Testis (tissue), 3 donors: ENCODE results near the gene DHCR24. TPM values are rescaled to one million over a fixed set of nuclear protein-coding genes. Genes with fewer than 3 reads are reported as not detected.

Experiments
- DNase-seq: peaks from one replicate; pipeline ENCODE4 v3.0.0-alpha.2; 2019
- H3K27ac ChIP-seq, 2 donors: fragments of 200-600 bp; sonication (generic); one replicate each; pipeline ENCODE4 v1.5.1; 2019
- H3K27me3 ChIP-seq: fragments of 200-600 bp; sonication (generic); one replicate; pipeline ENCODE4 v1.5.1; 2019
- H3K36me3 ChIP-seq: fragments of 200-600 bp; sonication (generic); one replicate; pipeline ENCODE4 v1.5.1; 2017; ENCODE audit warnings: low read depth; ENCODE audit errors: missing control alignments
- H3K4me1 ChIP-seq: fragments of 200-600 bp; sonication (generic); one replicate; pipeline ENCODE4 v1.5.1; 2019
- H3K4me3 ChIP-seq, 2 donors: fragments of 200-600 bp; sonication (generic); one replicate each; pipeline ENCODE4 v1.5.1; 2017 to 2019
- H3K9me3 ChIP-seq: fragments of 200-600 bp; sonication (generic); one replicate; pipeline ENCODE4 v1.5.1; 2017
- POLR2A ChIP-seq: fragments of 450-650 bp; IDR thresholded peaks from one replicate; pipeline ENCODE4 v1.6.1; 2017; ENCODE audit warnings: antibody characterized with exemption, mild to moderate bottlenecking, moderate library complexity
- WGBS, 2 donors: methylation state at CpG; one replicate each; pipeline ENCODE4 v1.1.5; 2018; 5-methylcytosine and 5-hydroxymethylcytosine counted together
- intact Hi-C: fragments of 100-400 bp; cut with DNase I; formaldehyde crosslinking; loops from one replicate; pipeline ENCODE4 v1.15.1; 2023; ENCODE audit warnings: low total_unique reads
- polyA plus RNA-seq: library from polyadenylated mRNA; stranded (reverse); fragments of 350-450 nt; fragmentation: Illumina TruSeq; extraction: RNeasy Lipid Tissue Mini Kit (QIAGEN cat#74804); gene quantifications from one replicate; pipeline ENCODE4 v1.2.3, GENCODE V29; 2014; ENCODE audit warnings: low read depth, low replicate concordance; ENCODE audit not compliant: insufficient read depth
- total RNA-seq, 2 donors: library from RNA; depleted of rRNA; stranded (reverse); fragments of >200 nt; gene quantifications; one replicate each; pipeline ENCODE4 v1.2.3, GENCODE V29; 2016
- TF ChIP-seq, protein P1 (sequence below), 3 experiments: fragments of 450-650 bp in 2 of 3; fragments of 200-600 bp in 1 of 3; sonication (generic) in 1 of 3; IDR thresholded peaks; one replicate each; pipeline ENCODE4 v1.5.1; 2016 to 2019; ENCODE audit warnings: antibody characterized with exemption in 3 of 3, mild to moderate bottlenecking in 2 of 3, moderate library complexity in 1 of 3

Gene DHCR24
- total and polyA plus RNA-seq, 3 donors from 2014 or later, result 48.5 to 127 (median 75.7) TPM

DNA sequence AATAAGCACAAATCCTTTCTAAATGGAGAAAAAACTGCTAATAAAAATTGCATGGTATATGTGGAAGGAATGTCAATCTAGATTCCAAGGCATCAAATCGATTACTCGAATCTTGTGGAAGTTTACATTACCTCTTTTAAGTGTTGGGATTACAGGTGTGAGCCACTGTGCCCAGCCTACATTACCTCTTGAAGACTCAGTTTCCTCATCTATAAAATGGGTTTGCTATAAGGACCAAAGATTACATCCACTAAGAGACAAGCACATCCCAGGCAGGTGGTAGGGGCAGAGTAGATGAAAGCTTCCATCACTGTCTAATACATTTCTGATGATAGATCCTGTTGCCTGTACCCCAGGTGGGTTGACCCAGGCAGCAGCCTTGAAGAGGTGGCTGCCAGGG, 16.1 kb downstream of the DHCR24 start:
- Histone ChIP-seq H3K27ac (no peak overlapping the region), H3K4me3 (no peak overlapping the region), H3K4me1 (no peaks in the 10 kb centered on the region), H3K27me3 (no peaks in the 10 kb centered on the region), H3K36me3 (no peaks in the 10 kb centered on the region), H3K9me3 (no peaks in the 10 kb centered on the region)
- TF ChIP-seq, protein P1, sequence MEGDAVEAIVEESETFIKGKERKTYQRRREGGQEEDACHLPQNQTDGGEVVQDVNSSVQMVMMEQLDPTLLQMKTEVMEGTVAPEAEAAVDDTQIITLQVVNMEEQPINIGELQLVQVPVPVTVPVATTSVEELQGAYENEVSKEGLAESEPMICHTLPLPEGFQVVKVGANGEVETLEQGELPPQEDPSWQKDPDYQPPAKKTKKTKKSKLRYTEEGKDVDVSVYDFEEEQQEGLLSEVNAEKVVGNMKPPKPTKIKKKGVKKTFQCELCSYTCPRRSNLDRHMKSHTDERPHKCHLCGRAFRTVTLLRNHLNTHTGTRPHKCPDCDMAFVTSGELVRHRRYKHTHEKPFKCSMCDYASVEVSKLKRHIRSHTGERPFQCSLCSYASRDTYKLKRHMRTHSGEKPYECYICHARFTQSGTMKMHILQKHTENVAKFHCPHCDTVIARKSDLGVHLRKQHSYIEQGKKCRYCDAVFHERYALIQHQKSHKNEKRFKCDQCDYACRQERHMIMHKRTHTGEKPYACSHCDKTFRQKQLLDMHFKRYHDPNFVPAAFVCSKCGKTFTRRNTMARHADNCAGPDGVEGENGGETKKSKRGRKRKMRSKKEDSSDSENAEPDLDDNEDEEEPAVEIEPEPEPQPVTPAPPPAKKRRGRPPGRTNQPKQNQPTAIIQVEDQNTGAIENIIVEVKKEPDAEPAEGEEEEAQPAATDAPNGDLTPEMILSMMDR (IDR thresholded peaks at IDR 0.05), result no peak
- no peak for TF ChIP-seq POLR2A
- no peak for DNase-seq
- WGBS, 2 donors, result 89 to 95% methylated on average over 2 of the region's 2 CpGs
- intact Hi-C loops, result no loop called here

DNA sequence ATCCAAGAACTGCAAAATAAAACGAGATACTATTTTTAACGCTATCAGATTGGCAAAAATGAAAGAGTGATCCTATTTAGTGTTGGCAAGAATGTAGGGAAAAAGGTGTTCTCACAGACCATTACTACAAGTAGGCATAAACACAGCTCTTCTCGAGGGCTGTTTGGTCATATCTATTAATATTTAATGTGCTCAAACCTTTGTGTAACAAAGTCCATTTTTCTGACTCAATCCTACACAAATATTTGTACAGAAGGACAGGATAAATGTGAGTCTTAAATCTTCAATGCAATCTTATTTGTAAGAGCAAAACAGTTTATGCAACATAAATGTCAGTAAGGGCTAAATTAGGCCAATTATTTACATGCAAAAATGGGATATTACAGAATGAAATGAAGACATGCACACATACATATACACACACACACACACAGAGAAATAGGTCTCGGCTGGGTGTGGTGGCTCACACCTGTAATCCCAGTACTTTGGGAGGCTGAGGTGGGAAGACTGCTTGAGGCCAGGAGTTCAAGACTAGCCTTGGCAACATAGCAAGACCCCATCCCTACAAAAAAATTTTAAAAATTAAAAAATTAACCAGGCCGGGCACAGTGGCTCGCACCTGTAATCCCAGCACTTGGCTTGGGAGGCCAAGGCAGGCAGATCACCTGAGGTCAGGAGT, 17.7 kb downstream of the DHCR24 start:
- no peaks in the 10 kb centered on the region for H3K36me3 ChIP-seq

DNA sequence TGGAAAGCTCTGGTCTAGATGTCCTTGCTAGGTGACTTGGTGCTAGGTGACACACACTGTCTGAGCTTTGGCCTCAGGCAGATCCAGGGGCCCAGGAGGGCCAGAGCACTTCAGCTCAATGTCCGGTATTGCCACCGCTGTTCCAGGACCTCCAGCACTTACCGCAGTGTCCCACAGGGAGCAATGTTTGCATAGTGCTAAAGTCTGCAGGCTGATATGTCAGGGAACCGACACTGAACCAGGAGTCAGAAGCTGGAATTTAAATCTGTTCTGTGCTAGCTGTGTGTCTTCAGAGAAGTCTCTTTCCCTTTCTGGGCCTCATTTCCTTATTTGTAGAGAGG, 19.3 kb downstream of the DHCR24 start:
- no peak for TF ChIP-seq POLR2A
- TF ChIP-seq, protein P1 (IDR thresholded peaks at IDR 0.05), result no peak
- Histone ChIP-seq H3K4me1 (no peaks in the 10 kb centered on the region), H3K36me3 (no peaks in the 10 kb centered on the region), H3K27me3 (no peaks in the 10 kb centered on the region), H3K9me3 (no peaks in the 10 kb centered on the region), H3K27ac (no peak overlapping the region), H3K4me3 (no peak overlapping the region)
- intact Hi-C loops, result no loop called here
- 67 to 96% methylated on average over 4 of the region's 4 CpGs for WGBS, 2 donors
- no peak for DNase-seq

More for the DNA sequence above, 17.7 kb downstream of the DHCR24 start:
- TF ChIP-seq, protein P1 (IDR thresholded peaks at IDR 0.05), result no peak
- no peak for TF ChIP-seq POLR2A
- Histone ChIP-seq H3K4me1 (no peaks in the 10 kb centered on the region), H3K9me3 (no peaks in the 10 kb centered on the region), H3K27ac (no peak overlapping the region), H3K4me3 (no peak overlapping the region), H3K27me3 (no peaks in the 10 kb centered on the region)
- WGBS, 2 donors, result 88% methylated on average over 6 of the region's 6 CpGs
- intact Hi-C loops, result no loop called here
- DNase-seq, result no peak

DNA sequence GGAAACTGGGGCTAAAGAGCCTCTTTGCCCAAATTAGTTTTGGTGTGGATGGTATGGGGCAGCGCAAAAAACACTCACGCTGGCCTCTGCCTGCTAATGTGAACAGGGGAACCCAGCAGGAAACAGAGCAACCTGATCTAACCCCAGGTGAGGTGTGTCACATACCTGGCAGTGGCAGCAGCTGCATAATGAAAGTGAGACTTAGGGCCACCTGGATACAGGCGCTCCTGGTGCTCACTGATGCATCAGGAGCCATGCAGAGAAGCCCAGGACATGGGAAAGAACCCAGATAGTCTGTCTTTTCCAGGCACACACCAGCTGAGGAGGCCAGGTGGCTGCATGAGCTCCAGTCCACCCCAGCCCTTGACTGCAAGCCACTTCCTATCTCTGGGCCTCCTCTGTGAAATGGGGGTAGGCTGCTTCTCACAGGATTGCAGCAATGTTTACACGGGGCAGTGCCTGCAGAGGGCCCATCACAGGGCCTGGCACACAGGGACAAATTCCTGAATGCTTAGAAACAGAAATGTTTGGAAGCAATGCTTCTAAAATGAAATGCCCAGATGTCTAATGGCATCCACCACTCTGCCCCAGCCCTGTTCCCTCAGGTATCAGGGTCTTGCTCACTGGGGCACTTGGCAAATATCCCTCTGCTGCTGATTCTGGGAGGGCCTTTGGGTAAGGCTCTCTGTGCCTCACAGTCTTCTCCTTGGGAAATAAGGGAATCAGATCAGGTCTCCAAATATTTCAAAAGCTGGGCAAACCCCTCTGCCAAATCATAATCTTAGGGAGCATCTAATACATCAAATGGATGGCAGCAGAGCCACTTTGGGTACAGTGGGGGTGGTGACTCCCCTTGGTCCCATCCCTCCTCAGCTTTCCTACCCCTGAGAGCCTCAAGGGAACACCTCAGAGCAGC, 19.9 kb downstream of the DHCR24 start:
- intact Hi-C loops, result no loop called here
- H3K27me3 ChIP-seq, result no peaks in the 10 kb centered on the region
- no peaks in the 10 kb centered on the region for H3K4me1 ChIP-seq
- no peak overlapping the region for H3K27ac ChIP-seq
- H3K9me3 ChIP-seq, result no peaks in the 10 kb centered on the region
- TF ChIP-seq, protein P1 (IDR thresholded peaks at IDR 0.05), result no peak
- TF ChIP-seq POLR2A, result no peak
- DNase-seq, result no peak
- H3K4me3 ChIP-seq, result no peak overlapping the region
- 91 to 92% methylated on average over 3 of the region's 4 CpGs for WGBS, 2 donors
- no peaks in the 10 kb centered on the region for H3K36me3 ChIP-seq
